ENCODE data around the gene XRCC4. TPM values are rescaled to one million over a fixed set of nuclear protein-coding genes. Genes with fewer than 3 reads are reported as not detected.

Gene XRCC4
- total RNA-seq, 1 donor from 2014 or later, result 45.6 TPM

- H3K4me1 Mint-ChIP-seq, result peaks cover 8% of the 10 kb centered on the region
- Histone ChIP-seq H2AFZ (replicated peaks) (no peak overlapping the region), H3K36me3 (no peaks in the 10 kb centered on the region), H3K4me2 (no peak overlapping the region), H3K9me3 (ENCODE audit: low read depth) (no peaks in the 10 kb centered on the region), H3K27me3 (no peaks in the 10 kb centered on the region), H3K27ac (no peak overlapping the region), H4K20me1 (ENCODE audit: low read depth) (no peaks in the 10 kb centered on the region), H3K9ac (no peak overlapping the region), H3K4me1 (no peaks in the 10 kb centered on the region), H3K79me2 (ENCODE audit: low read depth) (no peaks in the 10 kb centered on the region), H3F3A (ENCODE audit: low read depth) (no peaks in the 10 kb centered on the region), H3K4me3 (no peak overlapping the region)
- H3K27me3 Mint-ChIP-seq (ENCODE audit: insufficient read depth, low read depth), result no peaks in the 10 kb centered on the region
- no peak for DNase-seq (ENCODE audit: low spot score)
- H3K9me3 Mint-ChIP-seq, result no peaks in the 10 kb centered on the region
- no peak overlapping the region for H3K4me3 Mint-ChIP-seq
- peaks cover 6% of the 10 kb centered on the region for H3K36me3 Mint-ChIP-seq
- no peak for TF ChIP-seq EZH2phosphoT487 (IDR thresholded peaks at IDR 0.05)
- TF ChIP-seq CTCF (IDR thresholded peaks at IDR 0.05), result no peak
- no peak for TF ChIP-seq EZH2 (IDR thresholded peaks at IDR 0.05)
- H3K27ac Mint-ChIP-seq, result no peak overlapping the region
Observed at GRCh38 chr5:83044926-83045325, 32.4 kb upstream of the XRCC4 start.

GRCh38 chr5:83048277-83048676 is 29.1 kb upstream of the XRCC4 start:
- H3K9ac ChIP-seq, result no peak overlapping the region
- TF ChIP-seq EZH2 (IDR thresholded peaks at IDR 0.05), result no peak
- no peak for TF ChIP-seq CTCF (IDR thresholded peaks at IDR 0.05)
- no peak for TF ChIP-seq EZH2phosphoT487 (IDR thresholded peaks at IDR 0.05)
- H4K20me1 ChIP-seq (ENCODE audit: low read depth), result no peaks in the 10 kb centered on the region
- peaks cover 19% of the 10 kb centered on the region for H3K36me3 Mint-ChIP-seq
- H3K27ac ChIP-seq, result no peak overlapping the region
- no peaks in the 10 kb centered on the region for H3K27me3 ChIP-seq
- no peaks in the 10 kb centered on the region for H3K9me3 ChIP-seq (ENCODE audit: low read depth)
- no peaks in the 10 kb centered on the region for H3F3A ChIP-seq (ENCODE audit: low read depth)
- no peak overlapping the region for H3K4me3 ChIP-seq
- H3K36me3 ChIP-seq, result no peaks in the 10 kb centered on the region
- H3K27me3 Mint-ChIP-seq (ENCODE audit: insufficient read depth, low read depth), result no peaks in the 10 kb centered on the region
- no peak overlapping the region for H2AFZ ChIP-seq (replicated peaks)
- peaks cover 8% of the 10 kb centered on the region for H3K4me1 Mint-ChIP-seq
- no peak overlapping the region for H3K27ac Mint-ChIP-seq
- DNase-seq (ENCODE audit: low spot score), result no peak
- no peaks in the 10 kb centered on the region for H3K4me1 ChIP-seq
- H3K79me2 ChIP-seq (ENCODE audit: low read depth), result no peaks in the 10 kb centered on the region
- no peak overlapping the region for H3K4me3 Mint-ChIP-seq
- H3K9me3 Mint-ChIP-seq, result no peaks in the 10 kb centered on the region
- no peak overlapping the region for H3K4me2 ChIP-seq

- TF ChIP-seq EZH2phosphoT487 (IDR thresholded peaks at IDR 0.05) (no peak), CTCF (IDR thresholded peaks at IDR 0.05) (no peak), EZH2 (IDR thresholded peaks at IDR 0.05) (no peak)
- Mint-ChIP-seq H3K4me1 (peaks cover 8% of the 10 kb centered on the region), H3K4me3 (no peak overlapping the region), H3K27me3 (ENCODE audit: insufficient read depth, low read depth) (no peaks in the 10 kb centered on the region), H3K9me3 (no peaks in the 10 kb centered on the region), H3K27ac (no peak overlapping the region), H3K36me3 (peaks cover 20% of the 10 kb centered on the region)
- no peaks in the 10 kb centered on the region for H4K20me1 ChIP-seq (ENCODE audit: low read depth)
- H3K27me3 ChIP-seq, result no peaks in the 10 kb centered on the region
- H3F3A ChIP-seq (ENCODE audit: low read depth), result no peaks in the 10 kb centered on the region
- H3K4me3 ChIP-seq, result no peak overlapping the region
- H3K27ac ChIP-seq, result no peak overlapping the region
- H2AFZ ChIP-seq (replicated peaks), result no peak overlapping the region
- H3K9ac ChIP-seq, result no peak overlapping the region
- no peaks in the 10 kb centered on the region for H3K4me1 ChIP-seq
- no peaks in the 10 kb centered on the region for H3K79me2 ChIP-seq (ENCODE audit: low read depth)
- H3K4me2 ChIP-seq, result no peak overlapping the region
- H3K36me3 ChIP-seq, result no peaks in the 10 kb centered on the region
- no peaks in the 10 kb centered on the region for H3K9me3 ChIP-seq (ENCODE audit: low read depth)
- no peak for DNase-seq (ENCODE audit: low spot score)
Observed at GRCh38 chr5:83048811-83049210, 28.5 kb upstream of the XRCC4 start.

All from neural progenitor cell (in vitro differentiated cells).